GM21619 (cell line): ENCODE results near the gene CNTN5.
"Not testable (repeated sequence)": the region's sequence is repeated elsewhere in the genome, so short reads cannot be mapped to it uniquely, and the experiment has no call there.

Source experiments
- ATAC-seq: cut with Tn5 transposase; IDR thresholded peaks from one replicate; pipeline ENCODE4 v1.9.1; 2021; ENCODE audit not compliant: unreplicated experiment

CNTN5 gene

GRCh38 chr11:99708928-99709672 lies 688.4 kb downstream of the CNTN5 start:
- no peak for ATAC-seq

GRCh38 chr11:99716302-99716701 lies 695.6 kb downstream of the CNTN5 start:
- no peak for ATAC-seq

- no peak for ATAC-seq
Measured at GRCh38 chr11:99718291-99718690, 697.5 kb downstream of the CNTN5 start.

- ATAC-seq: peak; percentile 74
Measured at GRCh38 chr11:99739464-99740089, 718.8 kb downstream of the CNTN5 start.

- no peak for ATAC-seq
Measured at GRCh38 chr11:99742501-99742900, 721.8 kb downstream of the CNTN5 start.

- ATAC-seq: no peak
Measured at GRCh38 chr11:99759787-99760186, 739.0 kb downstream of the CNTN5 start.

- ATAC-seq: no peak
Measured at GRCh38 chr11:99766811-99767210, 746.1 kb downstream of the CNTN5 start.

GRCh38 chr11:99773646-99774045 lies 752.9 kb downstream of the CNTN5 start:
- no peak for ATAC-seq

GRCh38 chr11:99781074-99781473 lies 760.3 kb downstream of the CNTN5 start:
- ATAC-seq: no peak

GRCh38 chr11:99791354-99791753 lies 770.6 kb downstream of the CNTN5 start:
- no peak for ATAC-seq

- ATAC-seq: no peak
Measured at GRCh38 chr11:99795999-99796398, 775.2 kb downstream of the CNTN5 start.

- no peak for ATAC-seq
Measured at GRCh38 chr11:99803501-99803900, 782.8 kb downstream of the CNTN5 start.

GRCh38 chr11:99812516-99812915 lies 791.8 kb downstream of the CNTN5 start:
- no peak for ATAC-seq

- no peak for ATAC-seq
Measured at GRCh38 chr11:99814021-99814420, 793.3 kb downstream of the CNTN5 start.

GRCh38 chr11:99814738-99815137 lies 794.0 kb downstream of the CNTN5 start:
- ATAC-seq: no peak

GRCh38 chr11:99818991-99819390 lies 798.2 kb downstream of the CNTN5 start:
- no peak for ATAC-seq

GRCh38 chr11:99822846-99823565 lies 802.3 kb downstream of the CNTN5 start:
- no peak for ATAC-seq

- ATAC-seq: not testable (repeated sequence)
Measured at GRCh38 chr11:99836739-99837138, 816.0 kb downstream of the CNTN5 start.

- ATAC-seq: no peak
Measured at GRCh38 chr11:99841885-99842284, 821.1 kb downstream of the CNTN5 start.

GRCh38 chr11:99865951-99866350 lies 845.2 kb downstream of the CNTN5 start:
- ATAC-seq: no peak

GRCh38 chr11:99881610-99882009 lies 860.9 kb downstream of the CNTN5 start:
- ATAC-seq: no peak

GRCh38 chr11:99884750-99885149 lies 864.0 kb downstream of the CNTN5 start:
- ATAC-seq: no peak
